ENCODE results near the gene NAB2.
A peak's percentile ranks its signal among the peaks of the same experiment; 100 is the strongest.

The NAB2 gene

DNA sequence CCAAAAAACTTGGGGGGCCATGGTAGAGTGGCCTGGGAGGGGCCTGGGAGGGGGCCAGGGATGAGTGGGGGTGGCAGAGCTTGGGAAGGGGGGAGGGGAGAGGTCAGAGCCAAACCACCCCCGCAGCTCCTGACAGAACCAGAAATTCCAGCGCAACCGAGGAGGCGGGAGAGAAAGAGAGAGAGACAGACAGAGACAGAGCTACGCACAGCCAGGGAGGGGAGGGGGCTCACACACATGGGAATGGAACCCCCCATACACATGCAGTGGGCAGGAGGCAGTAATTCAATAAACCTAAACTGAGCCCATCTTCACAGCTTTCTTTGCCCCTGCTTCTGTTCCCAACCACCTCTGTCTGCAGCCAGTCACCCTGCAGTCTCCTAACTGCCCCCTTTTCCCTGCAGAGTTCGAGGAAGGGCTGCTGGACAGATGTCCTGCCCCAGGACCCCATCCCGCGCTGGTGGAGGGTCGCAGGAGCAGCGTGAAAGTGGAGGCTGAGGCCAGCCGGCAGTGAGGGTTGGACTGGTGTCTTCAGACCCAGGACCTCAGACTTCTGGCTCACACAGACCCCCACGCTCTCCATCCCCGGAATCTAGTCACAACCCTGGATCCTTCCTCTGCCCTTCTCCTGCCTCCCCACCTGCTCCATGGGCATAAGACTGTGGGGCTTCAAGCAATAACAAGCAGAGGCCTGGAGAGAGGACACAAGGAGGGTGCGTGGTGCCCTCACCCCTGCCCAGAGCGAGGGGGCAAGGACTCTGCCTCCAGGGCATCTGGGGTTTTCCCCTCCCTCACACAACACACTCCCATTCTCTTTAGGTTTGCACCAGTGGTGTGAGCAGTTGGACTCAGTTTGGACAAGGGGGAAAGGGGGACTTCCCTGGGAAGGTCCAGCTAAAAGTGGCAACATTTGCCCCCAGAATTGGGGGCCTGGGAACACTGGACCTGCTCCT is 5.6 kb downstream of the NAB2 start:
- no peak for DNase-seq

GRCh38 chr12:57095440-57095839 is 6.5 kb downstream of the NAB2 start:
- DNase-seq: no peak

DNA sequence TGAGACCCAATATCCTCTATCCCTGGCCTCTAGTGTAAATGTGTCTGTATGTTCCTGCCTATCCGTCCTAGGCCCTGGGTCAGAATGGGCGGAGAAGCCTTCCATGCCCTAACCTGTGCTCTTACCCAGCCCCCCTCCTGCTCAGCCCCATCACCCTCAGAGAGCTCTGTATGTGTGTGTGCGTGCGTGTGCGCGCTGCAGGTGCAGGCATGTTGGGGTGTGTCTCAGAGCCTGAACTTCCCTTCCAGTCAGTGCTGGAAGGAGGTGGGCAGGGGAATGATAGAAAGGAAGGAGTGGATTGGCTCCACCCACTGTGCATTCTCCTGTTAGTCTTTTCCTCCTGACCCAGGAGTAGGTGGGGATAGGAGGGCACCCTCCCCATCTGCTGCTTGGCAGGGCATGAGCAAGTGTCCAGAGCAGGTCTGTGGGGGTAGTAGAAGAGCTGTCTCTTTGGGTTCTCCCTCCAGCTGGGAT is 7.2 kb downstream of the NAB2 start:
- no peak for DNase-seq

GRCh38 chr12:57096748-57097553 is 8.0 kb downstream of the NAB2 start:
- DNase-seq: no peak

- no peak for DNase-seq
Observed at GRCh38 chr12:57097554-57097835, 8.6 kb downstream of the NAB2 start.

DNA sequence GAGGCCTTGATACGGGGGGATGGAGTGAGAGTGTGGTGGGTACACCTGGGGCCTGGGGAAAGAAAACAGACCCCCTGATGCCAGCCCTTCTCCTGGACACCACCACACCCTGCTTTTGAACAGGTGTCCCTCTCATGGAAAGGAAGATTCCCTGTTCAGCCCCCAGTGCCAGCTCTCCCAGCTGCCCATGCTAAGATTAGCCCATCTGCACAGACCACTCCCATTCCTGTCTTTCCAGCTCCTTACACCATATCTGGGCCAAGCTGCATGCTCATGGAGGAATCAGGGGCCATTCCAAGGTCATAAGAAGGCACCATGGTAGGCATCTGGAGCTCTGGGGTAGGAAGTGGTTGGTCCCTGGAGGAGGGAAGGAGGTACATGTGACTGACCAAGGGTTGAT is 9.6 kb downstream of the NAB2 start:
- DNase-seq: no peak

- DNase-seq: no peak
Observed at GRCh38 chr12:57099047-57099714, 10.3 kb downstream of the NAB2 start.

GRCh38 chr12:57099766-57100165 is 10.9 kb downstream of the NAB2 start:
- no peak for DNase-seq

GRCh38 chr12:57101892-57102695 is 13.2 kb downstream of the NAB2 start:
- no peak for DNase-seq

- no peak for DNase-seq
Observed at GRCh38 chr12:57103856-57104255, 14.9 kb downstream of the NAB2 start.

DNA sequence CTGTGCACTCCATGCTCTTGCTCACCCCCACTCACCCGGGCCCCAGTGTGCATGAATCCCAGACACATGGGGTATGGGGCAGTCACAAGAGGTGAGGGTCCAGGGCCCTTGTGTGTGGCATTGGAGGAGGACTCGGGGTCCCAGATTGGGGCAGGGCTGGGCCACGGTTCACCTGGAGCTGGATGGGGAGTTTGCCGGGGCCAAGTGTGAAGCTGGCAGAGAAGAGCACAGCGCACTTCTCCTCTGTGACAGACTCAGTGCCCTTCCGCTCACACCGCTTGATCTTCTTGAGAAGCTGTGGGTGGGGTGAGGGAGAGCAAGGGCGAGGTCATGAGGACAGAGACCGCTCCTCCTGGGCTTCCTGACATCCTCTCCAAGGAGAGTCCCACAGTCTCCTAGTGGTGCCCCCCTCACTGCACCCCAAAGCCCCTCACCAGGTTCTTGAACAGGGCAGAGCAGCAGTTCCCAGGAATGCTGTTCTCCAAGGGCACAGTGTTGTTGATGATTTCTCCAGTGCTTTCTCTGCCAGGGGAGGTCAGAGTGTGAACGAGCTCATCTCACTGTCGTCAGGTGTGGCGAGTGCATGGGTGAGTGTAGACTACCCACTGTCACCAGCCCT is 15.5 kb downstream of the NAB2 start:
- no peak for DNase-seq

DNA sequence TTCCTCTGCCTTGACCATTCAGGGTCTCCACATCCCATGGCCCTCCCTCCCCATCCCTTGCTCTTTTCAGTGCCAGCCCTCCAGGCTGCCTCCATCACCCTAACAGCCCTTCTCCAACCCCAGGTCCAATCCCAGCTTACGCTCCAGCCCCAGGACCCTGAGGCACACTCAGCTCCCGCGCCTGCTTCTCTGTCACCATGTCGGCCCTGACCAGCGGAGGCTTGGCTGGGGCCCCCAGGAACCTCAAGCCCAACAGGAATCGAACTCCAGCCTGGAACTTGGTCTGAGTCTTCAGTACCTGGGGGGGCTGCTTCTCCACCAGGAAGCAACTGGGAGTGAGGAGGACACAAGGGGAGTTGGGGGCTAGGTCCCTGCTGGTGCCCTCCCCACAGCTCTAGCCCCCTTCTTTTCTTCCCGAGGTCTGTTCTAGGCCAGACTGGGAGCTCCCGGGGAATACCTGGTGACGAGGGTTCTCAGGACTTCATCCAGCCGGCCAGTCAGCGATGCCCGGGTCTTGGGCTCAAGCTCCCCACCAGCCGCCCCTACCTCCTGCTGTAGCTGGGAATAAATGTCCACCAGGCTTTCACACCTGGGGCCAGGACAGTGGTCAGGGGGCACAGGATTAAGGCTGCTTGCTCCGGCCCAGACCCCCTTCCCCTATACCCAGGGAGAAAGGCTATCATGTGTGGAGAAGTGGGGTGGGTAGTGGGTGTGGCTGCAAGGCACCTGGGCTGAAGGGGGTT is 16.3 kb downstream of the NAB2 start:
- DNase-seq: no peak

DNA sequence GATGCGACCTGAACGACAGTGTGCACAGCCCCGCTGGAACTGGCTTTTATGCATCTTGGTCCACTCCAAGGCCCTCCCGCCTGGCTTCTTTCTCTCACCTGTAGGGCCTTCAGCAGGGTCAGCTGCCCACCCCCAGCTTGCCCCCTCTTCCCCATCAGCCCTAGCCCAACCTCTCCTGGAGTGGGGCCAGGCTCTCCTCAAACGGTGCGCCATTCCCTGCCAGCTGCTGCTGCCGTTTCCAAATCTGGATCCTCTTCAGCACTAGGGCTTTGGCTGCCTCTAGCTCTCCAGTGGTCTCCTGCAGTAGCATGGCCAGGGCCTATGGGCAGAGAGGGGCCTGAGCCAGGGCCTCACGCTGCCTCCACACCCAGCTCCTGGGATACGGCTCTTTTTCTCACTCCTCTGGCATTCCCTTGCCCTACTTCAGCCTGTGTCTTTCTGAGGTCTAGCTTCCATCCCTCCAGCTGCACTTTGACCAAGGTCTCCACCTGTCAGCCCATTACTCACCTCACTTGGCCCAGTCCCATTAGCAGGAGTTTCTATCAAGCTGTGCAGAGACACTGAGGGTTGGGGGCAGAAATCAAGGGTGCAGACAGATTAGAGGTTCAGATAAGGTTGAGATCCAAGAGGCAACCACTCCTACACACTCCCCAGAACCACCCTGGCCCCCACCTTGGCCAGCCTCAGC is 17.3 kb downstream of the NAB2 start:
- DNase-seq: no peak

- no peak for DNase-seq
Observed at GRCh38 chr12:57107456-57108155, 18.7 kb downstream of the NAB2 start.

DNA sequence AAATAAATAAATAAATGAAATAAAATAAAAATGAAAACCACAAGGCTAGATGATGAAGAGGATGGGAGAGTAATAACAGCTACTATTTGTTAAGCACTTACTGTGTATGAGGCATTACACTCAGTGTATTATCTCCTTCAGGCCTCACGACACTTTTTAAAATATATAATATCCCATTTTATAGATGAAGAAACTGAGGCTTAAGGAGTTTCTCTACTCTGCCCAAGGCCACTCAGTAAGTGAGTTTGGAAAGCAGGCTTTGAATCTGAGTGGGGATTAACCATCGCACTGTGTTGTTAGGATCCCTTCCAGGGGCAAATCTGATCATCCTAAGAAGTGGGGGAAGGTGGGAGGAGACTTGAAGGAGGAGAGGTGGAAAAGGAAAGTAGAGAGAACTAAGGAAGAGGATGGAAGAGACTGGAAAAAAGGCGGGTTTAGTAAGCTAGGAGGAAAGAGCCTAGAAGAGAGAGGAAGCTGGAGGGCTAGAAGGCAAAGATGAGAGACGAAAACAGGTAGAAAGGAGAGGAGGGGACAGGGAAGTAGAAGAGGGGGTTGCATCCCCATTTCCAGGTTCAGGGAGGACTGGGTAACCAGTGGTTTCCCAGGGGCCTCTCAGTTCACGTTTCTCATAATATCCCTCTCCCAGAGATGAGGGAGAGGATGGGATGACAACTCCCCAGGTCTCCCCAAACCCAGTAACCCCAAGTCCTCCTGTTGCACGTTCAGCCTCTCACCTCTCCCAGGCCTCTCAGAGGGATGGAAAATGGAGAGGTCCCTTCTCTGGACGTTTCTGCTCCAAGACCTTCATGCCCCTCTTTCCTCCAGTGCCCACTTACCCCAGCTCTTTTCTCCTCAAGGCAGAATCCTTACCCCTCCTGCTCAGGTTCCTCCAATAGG is 20.5 kb downstream of the NAB2 start:
- no peak for DNase-seq

DNA sequence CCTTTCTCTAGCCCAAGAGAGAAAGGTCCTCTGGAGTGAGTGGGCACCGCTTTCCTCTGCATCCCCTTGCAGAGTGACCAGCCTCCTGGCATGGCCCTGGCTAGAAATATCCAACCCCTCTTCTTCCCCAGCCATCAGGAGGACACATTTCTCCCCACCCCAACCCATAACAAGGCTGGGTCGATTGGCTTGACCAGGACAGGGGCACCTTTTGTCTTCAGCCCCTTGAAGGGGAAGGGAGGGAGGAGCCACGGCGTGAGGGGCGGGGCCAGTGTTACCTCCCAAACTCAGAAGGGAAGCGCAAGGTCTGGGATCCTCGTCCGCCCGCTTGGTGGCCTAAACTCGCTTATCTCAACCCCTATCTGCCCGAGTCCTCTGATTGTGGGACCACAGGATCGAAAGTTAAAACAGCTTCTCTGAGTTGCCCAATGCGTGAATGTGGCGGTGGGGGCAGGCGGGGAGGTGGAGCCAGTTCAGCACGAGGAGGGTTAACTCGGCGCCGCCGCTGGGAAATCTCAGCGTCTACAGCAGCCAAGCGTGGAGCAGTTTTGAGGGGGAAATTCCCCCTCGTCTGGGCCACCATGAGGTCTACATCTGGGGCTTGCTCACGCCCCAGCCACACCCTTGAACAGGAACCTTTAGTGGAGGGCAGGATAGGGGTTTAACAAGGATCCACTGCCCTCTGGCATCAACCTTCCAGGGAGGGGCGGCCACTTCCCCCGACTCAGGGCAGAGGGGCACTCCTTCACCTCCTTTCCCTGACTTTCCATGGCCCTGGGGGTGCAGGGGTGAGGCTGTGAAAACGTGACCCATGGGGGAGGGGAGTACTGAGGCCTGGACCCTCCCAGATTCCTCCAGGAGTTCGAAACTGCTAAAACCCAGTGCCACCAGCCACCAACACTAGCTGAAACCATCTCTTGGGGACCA is 21.5 kb downstream of the NAB2 start:
- DNase-seq: peak; percentile 69

GRCh38 chr12:57111031-57111734 is 22.3 kb downstream of the NAB2 start, which contains the start of gene STAT6:
Gene STAT6, minus strand, starts transcription at chr12:57111362. Its CDS starts 3,084 bp downstream, at chr12:57108278.
- DNase-seq: peak; percentile 76
